WTC11 (cell line): Measurements from ENCODE around the gene TMEM62.

Source experiments
- ARID4B ChIP-seq: sonication (generic); formaldehyde crosslinking; IDR thresholded peaks from 2 replicates; pipeline ENCODE4 v1.8.0; 2023; ENCODE audit warnings: missing genetic modification reagents, mild to moderate bottlenecking, borderline replicate concordance
- ATF3 ChIP-seq: sonication (generic); formaldehyde crosslinking; conservative IDR thresholded peaks from 2 replicates; pipeline ENCODE4 v1.8.1; 2022; ENCODE audit warnings: mild to moderate bottlenecking, missing genetic modification reagents
- E2F4 ChIP-seq: sonication (generic); formaldehyde crosslinking; IDR thresholded peaks from 2 replicates; pipeline ENCODE4 v1.8.1; 2022; ENCODE audit warnings: low read depth, mild to moderate bottlenecking, moderate library complexity, missing genetic modification reagents, borderline replicate concordance
- NFE2L1 ChIP-seq: sonication (generic); formaldehyde crosslinking; IDR thresholded peaks from 2 replicates; pipeline ENCODE4 v1.8.1; 2023; ENCODE audit warnings: missing genetic modification reagents
- NR1H2 ChIP-seq: sonication (generic); formaldehyde crosslinking; IDR thresholded peaks from 2 replicates; pipeline ENCODE4 v1.9.0; 2021; ENCODE audit warnings: mild to moderate bottlenecking, moderate library complexity, missing genetic modification reagents

GRCh38 chr15:43144512-43144911 lies 11.1 kb downstream of the TMEM62 start:
- TF ChIP-seq ATF3 (CRISPR knock-in tag): no peak
- TF ChIP-seq NR1H2: no peak
- TF ChIP-seq NFE2L1: no peak
- TF ChIP-seq E2F4 (CRISPR knock-in tag): no peak
- TF ChIP-seq ARID4B (CRISPR knock-in tag): no peak
